K562 (cell line): ENCODE measurements around the gene RHOB. TPM values are rescaled to one million over a fixed set of nuclear protein-coding genes. Genes with fewer than 3 reads are reported as not detected.

Source experiments
- CREB1 ChIP-seq, 2 experiments: sonication (generic) in 1 of 2; formaldehyde crosslinking in 1 of 2; IDR thresholded peaks; 2 replicates each; pipeline versions ENCODE4 v1.6.1 to v1.8.0; 2012 to 2022; ENCODE audit warnings: inconsistent platforms in 1 of 2, mild to moderate bottlenecking in 1 of 2, missing genetic modification reagents in 1 of 2, moderate library complexity in 1 of 2
- CREB3L1 ChIP-seq: fragments of 450-650 bp; IDR thresholded peaks from 2 replicates; pipeline ENCODE4 v1.6.1; 2014; ENCODE audit warnings: low read depth, mild to moderate bottlenecking, moderate library complexity, borderline replicate concordance
- E2F8 ChIP-seq: fragments of 450-650 bp; IDR thresholded peaks from 2 replicates; pipeline ENCODE4 v1.7.1; 2018; ENCODE audit warnings: mild to moderate bottlenecking, low read depth; ENCODE audit not compliant: partially characterized antibody
- FOXK2 ChIP-seq, 2 experiments: fragments of 450-650 bp; IDR thresholded peaks in 1 of 2; conservative IDR thresholded peaks in 1 of 2; 2 replicates each; pipeline ENCODE4 v1.6.1; 2016; ENCODE audit warnings: low read depth in 2 of 2, mild to moderate bottlenecking in 1 of 2
- GABPA ChIP-seq: fragments of 200-800 bp; sonication (Bioruptor generic); conservative IDR thresholded peaks from 2 replicates; pipeline ENCODE4 v1.6.1; 2016; ENCODE audit warnings: low read depth, missing genetic modification characterization, missing compliant biosample characterization
- KAT8 ChIP-seq: fragments of 450-650 bp; IDR thresholded peaks from 2 replicates; pipeline ENCODE4 v1.6.1; 2016; ENCODE audit warnings: low read depth, mild to moderate bottlenecking
- KDM2B ChIP-seq: fragments of 250-450 bp; sonication (Bioruptor Pico); IDR thresholded peaks from 2 replicates; pipeline ENCODE4 v1.8.0; 2021; ENCODE audit warnings: mild to moderate bottlenecking, moderate library complexity
- KDM4B ChIP-seq, 2 experiments: fragments of 450-650 bp in 1 of 2; sonication (generic) in 1 of 2; IDR thresholded peaks; 2 replicates each; pipeline ENCODE4 v1.6.1; 2016 to 2017; ENCODE audit warnings: borderline replicate concordance in 2 of 2, antibody characterized with exemption in 1 of 2, low read depth in 1 of 2, mild to moderate bottlenecking in 1 of 2
- KLF16 ChIP-seq: IDR thresholded peaks from 2 replicates; pipeline ENCODE4 v1.6.1; 2016; ENCODE audit warnings: antibody characterized with exemption
- LEF1 ChIP-seq: fragments of 450-650 bp; IDR thresholded peaks from 2 replicates; pipeline ENCODE4 v1.6.1; 2016; ENCODE audit warnings: mild to moderate bottlenecking
- MTA3 ChIP-seq: fragments of 450-650 bp; formaldehyde crosslinking; IDR thresholded peaks from 2 replicates; pipeline ENCODE4 v1.6.1; 2017; ENCODE audit warnings: mild to moderate bottlenecking, borderline replicate concordance
- MXI1 ChIP-seq: IDR thresholded peaks from 2 replicates; pipeline ENCODE4 v1.6.1; 2011; ENCODE audit warnings: low read depth, mild to moderate bottlenecking, improper control_type of control experiment, low read length
- NCOR1 ChIP-seq: fragments of 450-650 bp; IDR thresholded peaks from 2 replicates; pipeline ENCODE4 v1.6.1; 2016; ENCODE audit warnings: mild to moderate bottlenecking, moderate library complexity
- PHF8 ChIP-seq: fragments of 200-600 bp; sonication (generic); IDR thresholded peaks from 2 replicates; pipeline ENCODE4 v1.6.1; 2012; ENCODE audit warnings: mixed run types, mild to moderate bottlenecking, inconsistent platforms, low read length, moderate library complexity, borderline replicate concordance
- RBM25 ChIP-seq: fragments of 200-400 bp; formaldehyde crosslinking; IDR thresholded peaks from 2 replicates; pipeline ENCODE4 v1.6.1; 2018; ENCODE audit warnings: low read length, low read depth, moderate library complexity; ENCODE audit not compliant: severe bottlenecking
- TAL1 ChIP-seq: fragments of 450-650 bp; IDR thresholded peaks from 2 replicates; pipeline ENCODE4 v1.6.1; 2016; ENCODE audit warnings: mild to moderate bottlenecking
- ZFP36 ChIP-seq: fragments of 150-350 bp; IDR thresholded peaks from 2 replicates; pipeline ENCODE4 v1.6.1; 2018; ENCODE audit warnings: low read length, low read depth; ENCODE audit not compliant: partially characterized antibody
- ZNF174 ChIP-seq: fragments of 250-450 bp; sonication (Bioruptor Pico); IDR thresholded peaks from 2 replicates; pipeline ENCODE4 v1.4.0; 2020; ENCODE audit warnings: mild to moderate bottlenecking
- ZNF445 ChIP-seq: fragments of 250-450 bp; sonication (Bioruptor Pico); IDR thresholded peaks from 2 replicates; pipeline ENCODE4 v1.4.0; 2020; ENCODE audit warnings: low read depth, mild to moderate bottlenecking, moderate library complexity
- polyA plus RNA-seq, 8 experiments: library from polyadenylated mRNA; depleted of rRNA in 4 of 8; stranded (reverse) in 5 of 8; unstranded in 3 of 8; fragments of >200 nt; fragmentation: Nextera tagmentation in 2 of 8; fragmentation: Illumina TruSeq in 1 of 8; extraction: Ambion mirVana in 2 of 8; extraction: Trizol in 1 of 8; gene quantifications; 2 replicates each; pipeline versions ENCODE4 v1.2.1 to v1.2.3, GENCODE V29; 2011 to 2014; ENCODE audit warnings: inconsistent platforms in 1 of 8, missing spikeins in 1 of 8
- total RNA-seq, 7 experiments: library from RNA; depleted of rRNA in 6 of 7; stranded (reverse); fragments of >200 nt in 6 of 7; fragmentation: Illumina TruSeq in 2 of 7; extraction: Trizol in 2 of 7; gene quantifications; 2 replicates each; pipeline versions ENCODE4 v1.2.1 to v1.2.3, GENCODE V29; 2011 to 2021; ENCODE audit warnings: low replicate concordance in 1 of 7
- TF ChIP-seq, protein P1 (sequence below): IDR thresholded peaks from 2 replicates; pipeline ENCODE4 v1.6.1; 2011; ENCODE audit not compliant: insufficient read length; ENCODE audit errors: extremely low read depth
- TF ChIP-seq, protein P2 (sequence below): fragments of 450-650 bp; formaldehyde crosslinking; IDR thresholded peaks from 2 replicates; pipeline ENCODE4 v1.4.0; 2020; ENCODE audit warnings: mild to moderate bottlenecking, moderate library complexity

The RHOB gene
- total and polyA plus RNA-seq, 9 of the 15 experiments (the other 6 are each of a cell fraction or from before 2014, with no cell fraction given): 0.07 to 4.8 (median 1.1) TPM

GRCh38 chr2:20430461-20431300 is 16.2 kb upstream of the RHOB start (continued):
- TF ChIP-seq LEF1 (0 out of 2 replicates have a peak, but pooled peaks have one; percentile 41), RBM25 (no peak), MTA3 (no peak), E2F8 (no peak), KDM4B (IDR thresholded peaks at IDR 0.05; ENCODE audit: borderline replicate concordance in 2 of 2, low read depth in 1 of 2) (no peak), KAT8 (no peak), FOXK2 (conservative IDR thresholded peaks at IDR 0.05 in 1 of 2, IDR thresholded peaks at IDR 0.05 in 1 of 2; ENCODE audit: low read depth in 2 of 2) (peak; percentile 26 to 37; a peak in 1 of 4 replicates), NCOR1 (no peak; the same call in 1 of the 2 replicates), CREB1 (IDR thresholded peaks at IDR 0.05) (peak; percentile 19; the same call in 1 of the 2 replicates), CREB1 (CRISPR knock-in tag; IDR thresholded peaks at IDR 0.05) (no peak), CREB3L1 (no peak), GABPA (tag) (no peak; the same call in 1 of the 2 replicates), MXI1 (no peak), PHF8 (no peak), KLF16 (0 out of 2 replicates have a peak, but pooled peaks have one; percentile 46), KDM2B (CRISPR knock-in tag) (no peak), TAL1 (peak; percentile 11; the same call in 1 of the 2 replicates), ZNF445 (no peak), ZFP36 (no peak), ZNF174 (CRISPR knock-in tag) (no peak)
- TF ChIP-seq, protein P1, sequence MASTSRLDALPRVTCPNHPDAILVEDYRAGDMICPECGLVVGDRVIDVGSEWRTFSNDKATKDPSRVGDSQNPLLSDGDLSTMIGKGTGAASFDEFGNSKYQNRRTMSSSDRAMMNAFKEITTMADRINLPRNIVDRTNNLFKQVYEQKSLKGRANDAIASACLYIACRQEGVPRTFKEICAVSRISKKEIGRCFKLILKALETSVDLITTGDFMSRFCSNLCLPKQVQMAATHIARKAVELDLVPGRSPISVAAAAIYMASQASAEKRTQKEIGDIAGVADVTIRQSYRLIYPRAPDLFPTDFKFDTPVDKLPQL: no peak
- TF ChIP-seq, protein P2, sequence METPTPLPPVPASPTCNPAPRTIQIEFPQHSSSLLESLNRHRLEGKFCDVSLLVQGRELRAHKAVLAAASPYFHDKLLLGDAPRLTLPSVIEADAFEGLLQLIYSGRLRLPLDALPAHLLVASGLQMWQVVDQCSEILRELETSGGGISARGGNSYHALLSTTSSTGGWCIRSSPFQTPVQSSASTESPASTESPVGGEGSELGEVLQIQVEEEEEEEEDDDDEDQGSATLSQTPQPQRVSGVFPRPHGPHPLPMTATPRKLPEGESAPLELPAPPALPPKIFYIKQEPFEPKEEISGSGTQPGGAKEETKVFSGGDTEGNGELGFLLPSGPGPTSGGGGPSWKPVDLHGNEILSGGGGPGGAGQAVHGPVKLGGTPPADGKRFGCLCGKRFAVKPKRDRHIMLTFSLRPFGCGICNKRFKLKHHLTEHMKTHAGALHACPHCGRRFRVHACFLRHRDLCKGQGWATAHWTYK (CRISPR knock-in tag): no peak
